Mesenchymal stem cell (in vitro differentiated cells and primary cell): ENCODE data around the gene CFI.

ENCODE experiments used
- DNase-seq: peaks from one replicate; pipeline ENCODE4 v3.0.0-alpha.2; 2013
- H2AFZ ChIP-seq: one replicate; pipeline ENCODE4 v1.6.1; 2013; ENCODE audit warnings: low read depth, mild to moderate bottlenecking, control low read depth, inconsistent platforms, low read length, moderate library complexity
- H2AK5ac ChIP-seq: 2 replicates; pipeline ENCODE4 v1.6.1; 2013; ENCODE audit warnings: low read length, moderate library complexity, mild to moderate bottlenecking, inconsistent platforms; ENCODE audit not compliant: severe bottlenecking
- H2BK120ac ChIP-seq: one replicate; pipeline ENCODE4 v1.6.1; 2013; ENCODE audit warnings: low read depth, mild to moderate bottlenecking, inconsistent platforms, low read length, moderate library complexity
- H2BK12ac ChIP-seq, 2 experiments: one replicate each; pipeline ENCODE4 v1.6.1; 2013; ENCODE audit warnings: inconsistent platforms in 2 of 2, low read length in 2 of 2, mild to moderate bottlenecking in 2 of 2, moderate library complexity in 2 of 2, control low read depth in 1 of 2
- H2BK15ac ChIP-seq: one replicate; pipeline ENCODE4 v1.6.1; 2013; ENCODE audit warnings: mild to moderate bottlenecking, low read depth, inconsistent platforms; ENCODE audit not compliant: poor library complexity, severe bottlenecking
- H2BK5ac ChIP-seq: 2 replicates; pipeline ENCODE4 v1.6.1; 2013; ENCODE audit warnings: low read depth, mild to moderate bottlenecking, low read length, control low read depth, inconsistent platforms; ENCODE audit not compliant: poor library complexity, severe bottlenecking
- H3K14ac ChIP-seq, 2 experiments: one replicate each; pipeline ENCODE4 v1.6.1; 2013; ENCODE audit warnings: inconsistent platforms in 2 of 2, low read length in 2 of 2, control low read depth in 1 of 2, mild to moderate bottlenecking in 1 of 2, moderate library complexity in 1 of 2
- H3K18ac ChIP-seq, 2 experiments: one replicate each; pipeline ENCODE4 v1.6.1; 2013; ENCODE audit warnings: inconsistent platforms in 2 of 2, low read length in 2 of 2, control low read depth in 1 of 2, low read depth in 1 of 2, mild to moderate bottlenecking in 1 of 2
- H3K23ac ChIP-seq, 2 experiments: one replicate each; pipeline ENCODE4 v1.6.1; 2013; ENCODE audit warnings: inconsistent platforms in 2 of 2, low read length in 2 of 2, mild to moderate bottlenecking in 2 of 2, moderate library complexity in 2 of 2, control low read depth in 1 of 2
- H3K27ac ChIP-seq: 2 replicates; pipeline ENCODE4 v1.5.1; 2013; ENCODE audit warnings: mild to moderate bottlenecking, moderate library complexity, low read length, control low read depth, inconsistent platforms; ENCODE audit not compliant: poor library complexity, severe bottlenecking
- H3K27me3 ChIP-seq, 2 experiments: 2 replicates each; pipeline versions ENCODE4 v1.6.1 to v1.7.0; 2013; ENCODE audit warnings: low read length in 2 of 2, mild to moderate bottlenecking in 2 of 2, moderate library complexity in 2 of 2, control low read depth in 1 of 2, inconsistent platforms in 1 of 2; ENCODE audit not compliant: control insufficient read depth in 1 of 2, insufficient read depth in 1 of 2
- H3K36me3 ChIP-seq, 2 experiments: 2 replicates each; pipeline versions ENCODE4 v1.6.1 to v1.7.0; 2013; ENCODE audit warnings: low read length in 2 of 2, control low read depth in 1 of 2, inconsistent platforms in 1 of 2, low read depth in 1 of 2, mild to moderate bottlenecking in 1 of 2; ENCODE audit not compliant: insufficient read depth in 2 of 2, control insufficient read depth in 1 of 2
- H3K4ac ChIP-seq, 2 experiments: one replicate each; pipeline ENCODE4 v1.6.1; 2013; ENCODE audit warnings: inconsistent platforms in 2 of 2, low read length in 2 of 2, mild to moderate bottlenecking in 2 of 2, moderate library complexity in 2 of 2, control low read depth in 1 of 2, low read depth in 1 of 2
- H3K4me1 ChIP-seq: 2 replicates; pipeline ENCODE4 v1.6.1; 2013; ENCODE audit warnings: low read depth, low read length, control low read depth; ENCODE audit not compliant: control insufficient read depth, insufficient read depth
- H3K4me2 ChIP-seq: 2 replicates; pipeline ENCODE4 v1.6.1; 2013; ENCODE audit warnings: low read length, mild to moderate bottlenecking, inconsistent platforms; ENCODE audit not compliant: poor library complexity, severe bottlenecking
- H3K4me3 ChIP-seq, 2 experiments: 2 replicates each; pipeline versions ENCODE4 v1.5.1 to v1.7.0; 2013; ENCODE audit warnings: low read length in 2 of 2, mild to moderate bottlenecking in 2 of 2, control low read depth in 1 of 2, low read depth in 1 of 2; ENCODE audit not compliant: insufficient read depth in 1 of 2
- H3K79me1 ChIP-seq: replicated peaks from 2 replicates; pipeline ENCODE4 v1.6.1; 2013; ENCODE audit warnings: mild to moderate bottlenecking, control low read depth, low read length, inconsistent platforms; ENCODE audit not compliant: poor library complexity, severe bottlenecking
- H3K9ac ChIP-seq: 2 replicates; pipeline ENCODE4 v1.7.0; 2013; ENCODE audit warnings: mild to moderate bottlenecking, low read length, moderate library complexity
- H3K9me3 ChIP-seq: 2 replicates; pipeline ENCODE4 v1.7.0; 2013; ENCODE audit warnings: mild to moderate bottlenecking, low read length; ENCODE audit not compliant: control insufficient read depth
- H4K8ac ChIP-seq: one replicate; pipeline ENCODE4 v1.6.1; 2013; ENCODE audit warnings: inconsistent platforms, mild to moderate bottlenecking, low read length, moderate library complexity
- H4K91ac ChIP-seq: one replicate; pipeline ENCODE4 v1.6.1; 2013; ENCODE audit warnings: mild to moderate bottlenecking, low read length, inconsistent platforms
- WGBS: methylation state at CpG from one replicate; pipeline ENCODE4 v1.1.7; 2013; ENCODE audit warnings: mixed read lengths; 5-methylcytosine and 5-hydroxymethylcytosine counted together

CFI gene

GRCh38 chr4:109798866-109799265, 2.9 kb downstream of the CFI start:
- no peak overlapping the region for H2BK12ac ChIP-seq
- no peak overlapping the region for H3K18ac ChIP-seq
- no peak overlapping the region for H2AFZ ChIP-seq
- no peak overlapping the region for H3K14ac ChIP-seq
- no peaks in the 10 kb centered on the region for H3K79me1 ChIP-seq
- no peak overlapping the region for H3K4ac ChIP-seq
- H3K4me3 ChIP-seq, result no peak overlapping the region
- H3K36me3 ChIP-seq, result no peaks in the 10 kb centered on the region
- no peaks in the 10 kb centered on the region for H3K27me3 ChIP-seq
- DNase-seq, result no peak
- no peak overlapping the region for H3K4me2 ChIP-seq
- no peak overlapping the region for H4K91ac ChIP-seq
- no peak overlapping the region for H2BK120ac ChIP-seq
- peaks cover 14% of the 10 kb centered on the region for H3K9me3 ChIP-seq
- H4K8ac ChIP-seq, result no peak overlapping the region
- H3K23ac ChIP-seq, result no peak overlapping the region
- H3K27ac ChIP-seq, result no peak overlapping the region
- H2BK15ac ChIP-seq, result no peak overlapping the region
- H3K9ac ChIP-seq, result no peak overlapping the region
- H2BK5ac ChIP-seq, result no peak overlapping the region
- no peaks in the 10 kb centered on the region for H3K4me1 ChIP-seq
- no peak overlapping the region for H2AK5ac ChIP-seq

- Histone ChIP-seq H2AFZ (no peak overlapping the region), H3K27ac (no peak overlapping the region), H3K36me3 (no peaks in the 10 kb centered on the region), H3K23ac (no peak overlapping the region), H2BK12ac (no peak overlapping the region), H2BK5ac (no peak overlapping the region), H3K18ac (no peak overlapping the region), H4K8ac (no peak overlapping the region), H3K4me2 (no peak overlapping the region), H3K4me3 (no peak overlapping the region), H3K9ac (no peak overlapping the region), H2AK5ac (no peak overlapping the region), H3K14ac (no peak overlapping the region), H3K4me1 (no peaks in the 10 kb centered on the region), H4K91ac (no peak overlapping the region), H3K27me3 (peaks cover 0 to 4% of the 10 kb centered on the region in 2 experiments), H3K79me1 (no peaks in the 10 kb centered on the region), H3K9me3 (peaks cover 20% of the 10 kb centered on the region), H3K4ac (no peak overlapping the region), H2BK15ac (no peak overlapping the region), H2BK120ac (no peak overlapping the region)
- DNase-seq, result no peak
- 86% methylated on average over 6 of the region's 6 CpGs for WGBS
These were observed 6.7 kb downstream of the CFI start for GRCh38 chr4:109795059-109795458.

DNA sequence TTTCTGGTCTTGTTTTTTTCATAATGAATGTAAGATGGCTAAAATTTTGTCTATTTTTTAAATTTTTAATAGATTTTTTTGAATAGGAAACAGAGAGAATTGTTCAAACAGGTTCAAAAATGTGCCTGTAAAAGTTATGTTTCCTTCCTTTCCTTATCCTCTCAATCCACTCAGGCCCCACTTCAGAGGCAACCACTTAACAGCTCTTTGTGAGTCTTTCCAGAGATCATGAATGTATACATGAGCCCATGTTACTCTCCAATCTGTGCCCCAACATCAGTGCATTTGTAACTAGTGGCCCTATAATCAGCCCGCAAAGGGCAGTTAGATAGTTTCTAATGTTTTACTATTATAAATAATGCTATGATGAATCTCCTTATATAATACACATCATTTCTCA, 14.0 kb downstream of the CFI start:
- WGBS, result no CpG with 5 or more reads among the region's 1 CpG

GRCh38 chr4:109786846-109787245, 15.0 kb downstream of the CFI start:
- no peaks in the 10 kb centered on the region for H3K27me3 ChIP-seq
- no peak overlapping the region for H3K14ac ChIP-seq
- no peak overlapping the region for H3K4me2 ChIP-seq
- no peak overlapping the region for H3K27ac ChIP-seq
- no peak overlapping the region for H3K18ac ChIP-seq
- H2BK120ac ChIP-seq, result no peak overlapping the region
- no peaks in the 10 kb centered on the region for H3K36me3 ChIP-seq
- H4K8ac ChIP-seq, result no peak overlapping the region
- H2AK5ac ChIP-seq, result no peak overlapping the region
- H3K9ac ChIP-seq, result no peak overlapping the region
- H3K4me3 ChIP-seq, result no peak overlapping the region
- no peak for DNase-seq
- no peak overlapping the region for H2BK5ac ChIP-seq
- no peak overlapping the region for H2BK15ac ChIP-seq
- no peak overlapping the region for H3K23ac ChIP-seq
- no peak overlapping the region for H2AFZ ChIP-seq
- WGBS, result no CpG with 5 or more reads among the region's 1 CpG
- no peaks in the 10 kb centered on the region for H3K79me1 ChIP-seq
- H3K4me1 ChIP-seq, result no peaks in the 10 kb centered on the region
- H3K9me3 ChIP-seq, result no peaks in the 10 kb centered on the region
- H3K4ac ChIP-seq, result no peak overlapping the region
- H4K91ac ChIP-seq, result no peak overlapping the region
- no peak overlapping the region for H2BK12ac ChIP-seq

More for the DNA sequence above, 14.0 kb downstream of the CFI start:
- H3K79me1 ChIP-seq, result no peaks in the 10 kb centered on the region
- H2BK5ac ChIP-seq, result no peak overlapping the region
- H2BK12ac ChIP-seq, result no peak overlapping the region
- no peak overlapping the region for H3K18ac ChIP-seq
- no peak for DNase-seq
- H3K9ac ChIP-seq, result no peak overlapping the region
- no peaks in the 10 kb centered on the region for H3K27me3 ChIP-seq
- H2AK5ac ChIP-seq, result no peak overlapping the region
- H3K36me3 ChIP-seq, result no peaks in the 10 kb centered on the region
- H4K8ac ChIP-seq, result no peak overlapping the region
- H3K27ac ChIP-seq, result no peak overlapping the region
- no peak overlapping the region for H3K4me2 ChIP-seq
- H3K4me1 ChIP-seq, result no peaks in the 10 kb centered on the region
- H2AFZ ChIP-seq, result no peak overlapping the region
- H2BK15ac ChIP-seq, result no peak overlapping the region
- H3K14ac ChIP-seq, result no peak overlapping the region
- H4K91ac ChIP-seq, result no peak overlapping the region
- H3K9me3 ChIP-seq, result no peaks in the 10 kb centered on the region
- H2BK120ac ChIP-seq, result no peak overlapping the region
- no peak overlapping the region for H3K23ac ChIP-seq
- no peak overlapping the region for H3K4me3 ChIP-seq
- H3K4ac ChIP-seq, result no peak overlapping the region
